Prostate gland (tissue), 2 donors: ENCODE results near the gene CNTN5. TPM values are rescaled to one million over a fixed set of nuclear protein-coding genes. Genes with fewer than 3 reads are reported as not detected.

Experiments used
- DNase-seq: peaks from one replicate; pipeline ENCODE4 v3.0.0-alpha.2; 2019; ENCODE audit warnings: low spot score
- H3K27ac ChIP-seq, 2 donors: fragments of 200-600 bp; sonication (generic); 2 replicates each; pipeline ENCODE4 v1.5.1; 2017 to 2019
- H3K27me3 ChIP-seq: fragments of 200-600 bp; sonication (generic); replicated peaks from 2 replicates; pipeline ENCODE4 v1.5.1; 2019; ENCODE audit not compliant: insufficient read depth
- H3K36me3 ChIP-seq, 2 donors: fragments of 200-600 bp; sonication (generic); 1 replicate in 1 of 2; 2 replicates in 1 of 2; pipeline versions ENCODE4 v1.5.1 to v1.8.1; 2017 to 2019
- H3K4me1 ChIP-seq: fragments of 200-600 bp; sonication (generic); replicated peaks from 2 replicates; pipeline ENCODE4 v1.5.1; 2019
- H3K4me3 ChIP-seq, 2 donors: fragments of 200-600 bp; sonication (generic); 2 replicates each; pipeline ENCODE4 v1.5.1; 2017 to 2019
- H3K9me3 ChIP-seq: fragments of 200-600 bp; sonication (generic); 2 replicates; pipeline ENCODE4 v1.5.1; 2017
- CTCF ChIP-seq, 4 experiments: fragments of 200-600 bp in 2 of 4; fragments of 450-650 bp in 2 of 4; sonication (generic) in 2 of 4; IDR thresholded peaks; 1 replicate in 3 of 4; 2 replicates in 1 of 4; pipeline ENCODE4 v1.5.1; 2016 to 2019; ENCODE audit warnings: antibody characterized with exemption in 4 of 4, mild to moderate bottlenecking in 2 of 4, moderate library complexity in 2 of 4
- POLR2A ChIP-seq: fragments of 450-650 bp; IDR thresholded peaks from one replicate; pipeline ENCODE4 v1.6.1; 2016; ENCODE audit warnings: antibody characterized with exemption, mild to moderate bottlenecking
- POLR2AphosphoS5 ChIP-seq: sonication (generic); formaldehyde crosslinking; IDR thresholded peaks from one replicate; pipeline ENCODE4 v1.6.1; 2017; ENCODE audit warnings: antibody characterized with exemption
- WGBS: methylation state at CpG from one replicate; pipeline ENCODE4 v1.1.5; 2018; 5-methylcytosine and 5-hydroxymethylcytosine counted together
- intact Hi-C: fragments of 100-400 bp; cut with DNase I; formaldehyde crosslinking; loops from one replicate; pipeline ENCODE4 v1.14.2; 2022
- total RNA-seq, 2 donors: library from RNA; depleted of rRNA; stranded (reverse); fragments of >200 nt; gene quantifications; one replicate each; pipeline ENCODE4 v1.1.0, GENCODE V29; 2016

Gene CNTN5
- total RNA-seq, 2 donors from 2014 or later = 1.0 TPM; not detected in 1

GRCh38 chr11:99968336-99968735 lies 947.6 kb downstream of the CNTN5 start:
- Histone ChIP-seq H3K27ac (no peak overlapping the region), H3K4me1 (no peaks in the 10 kb centered on the region), H3K4me3 (no peak overlapping the region), H3K36me3 (no peaks in the 10 kb centered on the region), H3K27me3 (no peaks in the 10 kb centered on the region), H3K9me3 (no peaks in the 10 kb centered on the region)
- intact Hi-C loops = no loop called here
- DNase-seq = no peak
- WGBS = 82% methylated on average over 1 of the region's 1 CpG
- TF ChIP-seq CTCF (IDR thresholded peaks at IDR 0.05) (no peak), POLR2AphosphoS5 (no peak), POLR2A (no peak)

DNA sequence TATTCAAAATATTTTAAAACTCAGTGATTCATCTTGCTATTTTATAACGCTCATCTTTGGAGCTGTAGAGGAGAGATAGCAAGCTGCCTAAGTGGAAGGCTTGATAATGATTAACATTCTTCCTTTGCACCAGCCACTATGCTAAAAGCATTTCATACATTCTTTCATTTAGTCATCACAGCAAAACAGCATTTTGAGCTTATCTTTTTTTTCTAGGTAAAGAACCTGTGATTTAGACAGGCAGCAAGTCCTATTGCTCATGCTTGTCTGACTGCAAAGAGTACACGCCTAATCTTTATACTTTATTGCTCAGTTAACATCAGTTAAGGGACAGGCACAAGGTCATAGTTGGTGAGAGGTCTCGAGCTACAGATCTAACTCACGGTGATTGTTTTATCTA lies 953.2 kb downstream of the CNTN5 start:
- WGBS = 37% methylated on average over 4 of the region's 4 CpGs
- Histone ChIP-seq H3K4me1 (no peaks in the 10 kb centered on the region), H3K9me3 (no peaks in the 10 kb centered on the region), H3K36me3 (no peaks in the 10 kb centered on the region), H3K4me3 (no peak overlapping the region), H3K27me3 (no peaks in the 10 kb centered on the region), H3K27ac (no peak overlapping the region)
- intact Hi-C loops = no loop called here
- no peak for DNase-seq
- no peak for TF ChIP-seq POLR2A
- no peak for TF ChIP-seq CTCF (IDR thresholded peaks at IDR 0.05)
- TF ChIP-seq POLR2AphosphoS5 = no peak

DNA sequence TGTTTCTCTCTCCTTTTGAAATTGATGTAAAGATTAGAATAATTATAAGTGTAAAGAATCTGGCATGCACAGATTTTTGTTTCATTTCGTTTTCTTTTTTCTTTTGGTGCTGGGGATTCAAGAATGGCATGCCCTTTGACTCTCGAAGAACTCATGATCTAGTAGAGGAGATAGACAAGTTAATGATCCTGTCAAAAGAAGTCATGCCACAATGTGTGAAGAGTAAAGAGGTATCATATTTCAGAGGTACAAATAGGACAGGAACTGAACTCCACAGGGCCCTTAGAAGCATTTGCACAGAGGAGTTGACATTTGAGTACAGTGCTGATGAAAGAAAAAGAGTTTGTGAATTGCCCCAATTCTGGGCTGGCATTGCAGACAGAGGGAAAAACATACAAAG lies 958.3 kb downstream of the CNTN5 start:
- Histone ChIP-seq H3K4me3 (no peak overlapping the region), H3K4me1 (no peaks in the 10 kb centered on the region), H3K27me3 (no peaks in the 10 kb centered on the region), H3K36me3 (no peaks in the 10 kb centered on the region), H3K9me3 (no peaks in the 10 kb centered on the region), H3K27ac (no peak overlapping the region)
- no peak for TF ChIP-seq CTCF (IDR thresholded peaks at IDR 0.05)
- no peak for TF ChIP-seq POLR2AphosphoS5
- no peak for TF ChIP-seq POLR2A
- DNase-seq = no peak
- intact Hi-C loops = no loop called here
- 33% methylated on average over 2 of the region's 2 CpGs for WGBS

GRCh38 chr11:99987821-99988470 lies 967.2 kb downstream of the CNTN5 start:
- Histone ChIP-seq H3K9me3 (no peaks in the 10 kb centered on the region), H3K27me3 (no peaks in the 10 kb centered on the region), H3K4me1 (no peaks in the 10 kb centered on the region), H3K4me3 (no peak overlapping the region), H3K36me3 (no peaks in the 10 kb centered on the region), H3K27ac (no peak overlapping the region)
- 39% methylated on average over 2 of the region's 2 CpGs for WGBS
- DNase-seq = no peak
- intact Hi-C loops = no loop called here
- TF ChIP-seq POLR2AphosphoS5 (no peak), CTCF (IDR thresholded peaks at IDR 0.05) (no peak), POLR2A (no peak)

DNA sequence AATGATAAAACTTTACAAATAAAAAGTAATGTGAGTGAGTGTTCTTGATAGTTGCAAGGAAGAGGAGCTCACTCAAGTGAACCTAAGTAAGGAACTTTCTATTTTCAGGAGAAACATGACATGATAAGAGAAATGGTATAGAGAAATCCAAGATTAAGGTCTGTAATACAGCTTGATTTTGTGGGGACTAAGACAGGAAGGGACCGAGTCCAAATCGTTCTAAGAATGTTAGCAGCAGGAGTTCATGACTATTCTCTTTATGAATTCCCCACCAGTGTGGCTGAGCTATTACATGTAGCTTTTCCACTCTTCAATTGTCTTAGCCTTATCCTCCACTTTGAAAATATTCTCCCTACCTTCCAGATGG lies 967.7 kb downstream of the CNTN5 start:
- TF ChIP-seq POLR2A (no peak), POLR2AphosphoS5 (no peak), CTCF (IDR thresholded peaks at IDR 0.05) (no peak)
- H3K27ac ChIP-seq = no peak overlapping the region

More for the DNA sequence above, 967.7 kb downstream of the CNTN5 start:
- no peaks in the 10 kb centered on the region for H3K27me3 ChIP-seq
- no peaks in the 10 kb centered on the region for H3K9me3 ChIP-seq
- intact Hi-C loops = no loop called here
- H3K36me3 ChIP-seq = no peaks in the 10 kb centered on the region
- WGBS = 44% methylated on average over 2 of the region's 2 CpGs
- DNase-seq = no peak
- H3K4me3 ChIP-seq = no peak overlapping the region
- H3K4me1 ChIP-seq = no peaks in the 10 kb centered on the region
